ENCODE results near the gene TRAF3.

- TF ChIP-seq CTCF (IDR thresholded peaks at IDR 0.05; ENCODE audit: insufficient read depth, low read depth, low read length): no peak
- no peak for TF ChIP-seq EZH2 (IDR thresholded peaks at IDR 0.05; ENCODE audit: insufficient read depth, low read length)
Measured at GRCh38 chr14:102920273-102920997, 143.2 kb downstream of the TRAF3 start.

All from astrocyte (in vitro differentiated cells and primary cell).